ENCODE data around the gene CCDC24. TPM values are rescaled to one million over a fixed set of nuclear protein-coding genes. Genes with fewer than 3 reads are reported as not detected.
A peak's percentile ranks its signal among the peaks of the same experiment; 100 is the strongest.

CCDC24 gene
- total and polyA plus RNA-seq, 2 donors: 2.8 to 7.2 TPM

- no peaks in the 10 kb centered on the region for H3K4me1 ChIP-seq (ENCODE audit: insufficient read depth)
- peaks cover 4% of the 10 kb centered on the region for H3K36me3 ChIP-seq (ENCODE audit: insufficient read depth)
- no peak overlapping the region for H3K27ac ChIP-seq (ENCODE audit: low read depth)
- DNase-seq (ENCODE audit: extremely low spot score): no peak
- no peak overlapping the region for H3K4me3 ChIP-seq (ENCODE audit: low read depth, low read length)
- WGBS: 87% methylated on average over 5 of the region's 5 CpGs
These were observed 37.4 kb upstream of the CCDC24 start for GRCh38 chr1:43954036-43954435.

GRCh38 chr1:43956234-43956633 lies 35.2 kb upstream of the CCDC24 start:
- peaks cover 3% of the 10 kb centered on the region for H3K36me3 ChIP-seq (ENCODE audit: insufficient read depth)
- no peaks in the 10 kb centered on the region for H3K4me1 ChIP-seq (ENCODE audit: insufficient read depth)
- 96% methylated on average over 8 of the region's 8 CpGs for WGBS

GRCh38 chr1:43957407-43958040 lies 33.9 kb upstream of the CCDC24 start:
- Histone ChIP-seq H3K36me3 (ENCODE audit: insufficient read depth) (peaks cover 3% of the 10 kb centered on the region), H3K27ac (ENCODE audit: low read depth) (no peak overlapping the region), H3K4me3 (ENCODE audit: low read depth, low read length) (no peak overlapping the region), H3K4me1 (ENCODE audit: insufficient read depth) (no peaks in the 10 kb centered on the region)
- 85% methylated on average over 7 of the region's 7 CpGs for whole genome bisulfite sequencing
- no peak for DNase-seq (ENCODE audit: extremely low spot score)

More at GRCh38 chr1:43956234-43956633, 35.2 kb upstream of the CCDC24 start:
- H3K27ac ChIP-seq (ENCODE audit: low read depth): no peak overlapping the region
- H3K4me3 ChIP-seq (ENCODE audit: low read depth, low read length): no peak overlapping the region
- DNase-seq (ENCODE audit: extremely low spot score): no peak

- peaks cover 3% of the 10 kb centered on the region for H3K36me3 ChIP-seq (ENCODE audit: insufficient read depth)
- no peaks in the 10 kb centered on the region for H3K4me1 ChIP-seq (ENCODE audit: insufficient read depth)
- WGBS: 86% methylated on average over 9 of the region's 9 CpGs
- no peak overlapping the region for H3K4me3 ChIP-seq (ENCODE audit: low read depth, low read length)
- DNase-seq (ENCODE audit: extremely low spot score): no peak
- H3K27ac ChIP-seq (ENCODE audit: low read depth): no peak overlapping the region
These were observed 32.8 kb upstream of the CCDC24 start for GRCh38 chr1:43958351-43959255.

- DNase-seq (ENCODE audit: extremely low spot score): no peak
- Histone ChIP-seq H3K27ac (ENCODE audit: low read depth) (no peak overlapping the region), H3K4me3 (ENCODE audit: low read depth, low read length) (no peak overlapping the region), H3K4me1 (ENCODE audit: insufficient read depth) (no peaks in the 10 kb centered on the region), H3K36me3 (ENCODE audit: insufficient read depth) (peaks cover 5% of the 10 kb centered on the region)
- WGBS: 90% methylated on average over 8 of the region's 8 CpGs
These were observed 30.6 kb upstream of the CCDC24 start for GRCh38 chr1:43960798-43961197.

- H3K27ac ChIP-seq (ENCODE audit: low read depth): no peak overlapping the region
- H3K4me3 ChIP-seq (ENCODE audit: low read depth, low read length): no peak overlapping the region
- DNase-seq (ENCODE audit: extremely low spot score): no peak
- H3K36me3 ChIP-seq (ENCODE audit: insufficient read depth): peaks cover 5% of the 10 kb centered on the region
- 90% methylated on average over 3 of the region's 3 CpGs for WGBS
- H3K4me1 ChIP-seq (ENCODE audit: insufficient read depth): no peaks in the 10 kb centered on the region
These were observed 29.7 kb upstream of the CCDC24 start for GRCh38 chr1:43961692-43962091.

GRCh38 chr1:43962324-43962723 lies 29.1 kb upstream of the CCDC24 start:
- no peaks in the 10 kb centered on the region for H3K4me1 ChIP-seq (ENCODE audit: insufficient read depth)
- no peak overlapping the region for H3K27ac ChIP-seq (ENCODE audit: low read depth)
- WGBS: 87% methylated on average over 2 of the region's 2 CpGs
- peaks cover 5% of the 10 kb centered on the region for H3K36me3 ChIP-seq (ENCODE audit: insufficient read depth)
- H3K4me3 ChIP-seq (ENCODE audit: low read depth, low read length): no peak overlapping the region
- no peak for DNase-seq (ENCODE audit: extremely low spot score)

- no peaks in the 10 kb centered on the region for H3K4me1 ChIP-seq (ENCODE audit: insufficient read depth)
- WGBS: 93% methylated on average over 3 of the region's 3 CpGs
- peaks cover 5% of the 10 kb centered on the region for H3K36me3 ChIP-seq (ENCODE audit: insufficient read depth)
- no peak overlapping the region for H3K27ac ChIP-seq (ENCODE audit: low read depth)
- no peak overlapping the region for H3K4me3 ChIP-seq (ENCODE audit: low read depth, low read length)
- DNase-seq (ENCODE audit: extremely low spot score): no peak
These were observed 28.4 kb upstream of the CCDC24 start for GRCh38 chr1:43963006-43963405.

- Histone ChIP-seq H3K27ac (ENCODE audit: low read depth) (no peak overlapping the region), H3K36me3 (ENCODE audit: insufficient read depth) (peaks cover 5% of the 10 kb centered on the region)
These were observed 27.5 kb upstream of the CCDC24 start for GRCh38 chr1:43963890-43964289.

GRCh38 chr1:43965316-43965715 lies 26.1 kb upstream of the CCDC24 start:
- no peaks in the 10 kb centered on the region for H3K4me1 ChIP-seq (ENCODE audit: insufficient read depth)
- no peak overlapping the region for H3K27ac ChIP-seq (ENCODE audit: low read depth)
- WGBS: 85% methylated on average over 3 of the region's 3 CpGs
- H3K36me3 ChIP-seq (ENCODE audit: insufficient read depth): peaks cover 2% of the 10 kb centered on the region
- H3K4me3 ChIP-seq (ENCODE audit: low read depth, low read length): no peak overlapping the region
- DNase-seq (ENCODE audit: extremely low spot score): no peak

More at GRCh38 chr1:43963890-43964289, 27.5 kb upstream of the CCDC24 start:
- WGBS: 85% methylated on average over 5 of the region's 5 CpGs
- Histone ChIP-seq H3K4me1 (ENCODE audit: insufficient read depth) (no peaks in the 10 kb centered on the region), H3K4me3 (ENCODE audit: low read depth, low read length) (no peak overlapping the region)
- DNase-seq (ENCODE audit: extremely low spot score): no peak

GRCh38 chr1:43968348-43968948 lies 23.0 kb upstream of the CCDC24 start:
- Histone ChIP-seq H3K4me1 (ENCODE audit: insufficient read depth) (no peaks in the 10 kb centered on the region), H3K36me3 (ENCODE audit: insufficient read depth) (peaks cover 2% of the 10 kb centered on the region), H3K4me3 (ENCODE audit: low read depth, low read length) (no peak overlapping the region), H3K27ac (ENCODE audit: low read depth) (no peak overlapping the region)
- 85% methylated on average over 6 of the region's 6 CpGs for WGBS
- no peak for DNase-seq (ENCODE audit: extremely low spot score)

- Histone ChIP-seq H3K4me3 (ENCODE audit: low read depth, low read length) (no peak overlapping the region), H3K27ac (ENCODE audit: low read depth) (no peak overlapping the region), H3K36me3 (ENCODE audit: insufficient read depth) (peaks cover 2% of the 10 kb centered on the region), H3K4me1 (ENCODE audit: insufficient read depth) (no peaks in the 10 kb centered on the region)
- WGBS: 50% methylated on average over 7 of the region's 7 CpGs
- DNase-seq (ENCODE audit: extremely low spot score): no peak
These were observed 22.0 kb upstream of the CCDC24 start for GRCh38 chr1:43969416-43969745.

GRCh38 chr1:43969746-43970466 lies 21.5 kb upstream of the CCDC24 start, which contains the start of gene DPH2:
Gene DPH2, plus strand, starts transcription at chr1:43970010. Its CDS starts 166 bp downstream, at chr1:43970176.
- under 1% methylated on average over 47 of the region's 47 CpGs for WGBS
- peak within 1 kb of the TSS; percentile 71 for H3K4me3 ChIP-seq (ENCODE audit: low read depth, low read length)
- H3K36me3 ChIP-seq (ENCODE audit: insufficient read depth): no peaks in the 10 kb centered on the region
- no peak within 1 kb of the TSS for H3K27ac ChIP-seq (ENCODE audit: low read depth)
- H3K4me1 ChIP-seq (ENCODE audit: insufficient read depth): no peaks in the 10 kb centered on the region
- DNase-seq (ENCODE audit: extremely low spot score): peak; percentile 94

Data from urinary bladder (tissue), 4 donors.